ENCODE results near the gene SCRN1.

The SCRN1 gene

GRCh38 chr7:29989257-29989995 lies at the start of gene SCRN1:
TSS of gene SCRN1 (minus strand) at chr7:29989801. CDS start at chr7:29969067, 20,734 bp downstream.
- no peak for DNase-seq (ENCODE audit: low spot score)

- no peak for DNase-seq (ENCODE audit: low spot score)
Observed at GRCh38 chr7:30038196-30038980, 48.8 kb upstream of the SCRN1 start.

GRCh38 chr7:30036220-30036619 lies 46.6 kb upstream of the SCRN1 start:
- no peak for DNase-seq (ENCODE audit: low spot score)

- DNase-seq (ENCODE audit: low spot score): no peak
Observed at GRCh38 chr7:30034501-30034900, 44.9 kb upstream of the SCRN1 start.

GRCh38 chr7:30032310-30033125 lies 42.9 kb upstream of the SCRN1 start:
- DNase-seq (ENCODE audit: low spot score): no peak

GRCh38 chr7:30029696-30030095 lies 40.1 kb upstream of the SCRN1 start:
- DNase-seq (ENCODE audit: low spot score): peak; percentile 52

GRCh38 chr7:30028749-30029635 lies 39.4 kb upstream of the SCRN1 start:
- DNase-seq (ENCODE audit: low spot score): peak; percentile 61

DNA sequence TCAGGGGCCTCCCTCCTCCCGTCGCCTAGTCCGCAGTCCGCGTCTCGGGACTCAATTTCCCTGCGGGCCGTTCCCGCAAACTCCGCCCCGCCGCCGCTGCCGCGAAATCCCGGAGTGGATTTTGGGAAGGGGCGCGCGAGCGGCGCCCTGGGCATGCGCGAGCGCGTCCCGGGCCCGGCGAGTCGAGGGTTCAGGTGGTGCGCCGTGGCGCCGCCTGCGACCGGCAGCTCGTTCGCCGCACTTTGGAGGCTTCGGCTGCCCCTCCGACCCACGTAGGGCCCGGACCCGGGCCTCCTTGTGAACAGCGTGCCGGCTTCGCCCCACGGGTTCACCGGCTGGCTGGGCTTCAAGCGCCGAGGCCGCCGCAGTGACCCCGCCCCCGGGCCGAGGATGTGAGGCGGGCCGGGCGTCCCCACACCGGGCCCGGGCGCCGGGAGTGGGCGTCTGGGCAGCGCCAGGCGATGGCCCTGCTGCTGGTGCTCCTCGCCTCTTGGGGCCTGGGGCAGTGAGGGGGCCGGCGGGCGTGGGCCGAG lies 38.7 kb upstream of the SCRN1 start, which contains the start of gene PLEKHA8:
TSS of gene PLEKHA8 (plus strand) at position 197 of the 533 bp plus-strand sequence. CDS start 351 bp downstream, outside the sequence.
- peak; percentile 90 for DNase-seq (ENCODE audit: low spot score)

GRCh38 chr7:30027740-30028215 lies 38.2 kb upstream of the SCRN1 start:
- no peak for DNase-seq (ENCODE audit: low spot score)

DNA sequence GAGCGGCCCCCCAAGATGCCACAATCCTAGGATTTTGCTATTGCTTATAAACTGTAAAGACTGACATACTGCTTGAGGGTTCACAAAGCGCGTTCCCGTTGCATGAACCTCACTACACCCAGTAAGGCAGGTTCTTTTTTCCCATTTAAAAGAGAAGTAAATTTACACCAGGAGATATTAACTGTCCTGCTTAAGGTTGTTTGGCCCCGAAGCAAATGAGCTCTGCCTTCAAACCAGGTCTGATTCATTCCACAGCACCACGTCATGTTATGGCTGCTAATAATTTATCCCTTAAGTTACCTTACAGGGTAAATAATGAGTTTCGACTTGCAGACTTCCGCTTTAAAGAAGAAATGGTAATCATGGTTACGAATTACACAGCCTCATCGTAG lies 37.5 kb upstream of the SCRN1 start:
- peak; percentile 83 for DNase-seq (ENCODE audit: low spot score)

DNA sequence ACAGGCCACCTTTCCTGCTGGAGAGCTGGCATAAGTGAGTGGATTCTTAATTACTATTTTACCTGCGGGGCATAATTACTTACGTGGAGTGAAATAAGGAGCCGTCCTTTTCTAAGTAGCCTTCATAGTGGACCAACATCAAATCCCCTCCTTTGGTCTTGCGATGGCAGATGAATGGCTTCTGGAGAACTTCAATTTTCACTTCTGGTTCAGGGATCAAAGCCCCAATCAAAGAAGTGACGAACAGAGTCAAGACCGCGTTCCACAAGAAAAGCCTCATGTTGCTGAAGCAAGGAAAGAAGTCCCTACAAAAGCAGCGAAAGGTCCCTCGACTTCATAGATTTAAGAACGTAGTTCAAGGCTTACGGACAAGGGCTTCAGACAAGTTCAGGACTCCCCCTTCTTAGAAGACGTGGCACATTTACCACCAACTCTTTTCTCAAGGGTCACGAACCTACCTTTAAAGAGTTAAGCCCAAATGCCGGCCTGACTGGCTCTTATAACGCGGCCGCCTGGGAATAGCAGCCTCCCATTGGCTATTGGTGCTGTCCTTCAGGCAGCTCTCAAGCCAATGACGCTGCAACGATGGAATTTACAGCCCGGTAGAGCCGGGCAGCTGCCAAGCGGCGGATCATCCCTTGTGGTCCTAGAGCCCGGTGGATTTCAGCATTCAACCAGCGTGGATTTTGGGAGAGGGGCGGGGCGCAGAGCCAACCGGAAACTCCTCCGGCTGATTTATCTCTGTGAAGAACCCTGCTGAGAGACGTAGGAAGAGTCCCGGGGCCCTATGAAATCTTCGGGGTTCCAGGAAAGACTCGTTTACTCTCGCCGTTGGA lies 36.8 kb upstream of the SCRN1 start, which contains the start of gene FKBP14:
TSS of gene FKBP14 (minus strand) at position 474 of the 836 bp plus-strand sequence. CDS start at position 280, 194 bp downstream.
- DNase-seq (ENCODE audit: low spot score): peak; percentile 99

- no peak for DNase-seq (ENCODE audit: low spot score)
Observed at GRCh38 chr7:30023524-30023923, 33.9 kb upstream of the SCRN1 start.

- DNase-seq (ENCODE audit: low spot score): no peak
Observed at GRCh38 chr7:30022991-30023390, 33.4 kb upstream of the SCRN1 start.

DNA sequence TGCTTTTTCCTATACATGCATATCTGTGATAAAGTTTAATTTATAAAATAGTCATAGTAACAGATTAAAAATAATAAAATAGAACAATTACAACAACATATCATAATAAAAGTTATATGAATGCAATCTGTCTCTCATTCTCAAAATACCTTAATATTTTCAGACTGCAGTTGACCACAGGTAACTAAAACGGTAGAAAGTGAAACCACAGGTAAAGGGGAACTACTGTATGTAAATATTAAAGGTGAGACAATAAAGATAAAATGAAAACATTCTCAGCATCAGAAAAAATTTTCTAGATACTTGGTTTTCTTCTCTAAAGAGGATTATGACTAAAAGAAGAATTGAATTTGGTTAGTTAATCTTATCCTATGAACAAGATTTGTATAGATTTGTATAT lies 30.9 kb upstream of the SCRN1 start:
- DNase-seq (ENCODE audit: low spot score): no peak

DNA sequence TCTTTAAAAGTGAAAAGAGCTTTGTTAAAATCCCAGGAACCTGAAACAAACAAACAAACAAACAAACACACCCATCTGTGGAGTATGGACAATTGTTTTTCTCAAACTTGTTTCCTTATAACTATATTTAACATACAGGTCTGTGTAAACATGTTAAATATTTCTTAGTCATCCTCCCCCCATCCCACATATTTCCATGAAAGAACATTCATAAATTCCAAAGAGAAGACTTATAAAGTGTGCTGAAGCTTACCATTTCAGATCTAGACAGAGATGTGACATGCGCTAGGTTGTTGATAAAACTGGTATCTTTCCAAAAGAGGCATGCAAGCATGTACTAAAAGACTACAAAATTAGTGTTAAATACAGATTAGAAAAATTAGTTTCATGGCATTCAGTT lies 30.4 kb upstream of the SCRN1 start:
- no peak for DNase-seq (ENCODE audit: low spot score)

DNA sequence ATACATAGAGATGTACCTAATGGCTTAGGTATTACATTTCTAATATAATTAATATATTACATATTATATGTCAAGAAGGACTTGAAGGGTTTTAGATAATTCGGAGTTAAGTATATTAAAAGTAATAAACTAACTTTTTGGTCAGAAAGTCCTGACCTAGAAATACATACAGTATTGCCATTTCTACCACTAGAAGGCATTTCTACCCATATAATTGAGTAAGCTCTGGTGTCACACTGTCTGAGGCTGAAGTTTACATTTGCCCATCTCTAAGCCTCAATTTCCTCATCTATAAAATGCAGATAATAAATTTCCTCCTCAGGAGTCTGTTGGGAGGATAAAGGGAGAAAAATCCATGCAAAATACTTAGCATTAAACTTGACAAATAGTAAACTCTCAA lies 29.8 kb upstream of the SCRN1 start:
- DNase-seq (ENCODE audit: low spot score): no peak

GRCh38 chr7:30018451-30018850 lies 28.9 kb upstream of the SCRN1 start:
- DNase-seq (ENCODE audit: low spot score): no peak

GRCh38 chr7:30012757-30013156 lies 23.2 kb upstream of the SCRN1 start:
- DNase-seq (ENCODE audit: low spot score): no peak

DNA sequence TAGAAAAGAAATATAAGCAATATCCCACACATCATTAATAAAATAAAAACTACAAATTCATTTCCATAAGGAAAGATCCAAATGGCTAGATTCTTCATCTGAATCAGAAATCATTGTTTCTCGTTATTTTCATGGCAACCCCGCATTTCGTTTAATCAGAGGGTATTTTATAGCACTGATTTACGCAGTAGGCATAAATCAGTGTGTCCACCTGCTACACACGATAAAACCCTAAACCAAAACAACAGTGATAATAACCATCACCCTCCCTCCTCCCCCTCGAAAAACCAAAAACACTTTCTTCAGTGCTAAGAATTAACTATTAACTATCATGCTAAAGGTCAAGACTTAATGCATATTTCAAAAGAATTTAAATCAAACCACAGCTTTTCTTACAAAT lies 20.4 kb upstream of the SCRN1 start:
- DNase-seq (ENCODE audit: low spot score): no peak

- no peak for DNase-seq (ENCODE audit: low spot score)
Observed at GRCh38 chr7:30005464-30005863, 15.9 kb upstream of the SCRN1 start.
